A673 (cell line): ENCODE measurements around the gene TWSG1. TPM values are rescaled to one million over a fixed set of nuclear protein-coding genes. Genes with fewer than 3 reads are reported as not detected.

Source experiments
- BruUV-seq: library from RNA; stranded (reverse); fragments of 400-500 nt; replicated peaks from 2 replicates; lab custom pipeline; 2021; lab: Mats Ljungman, UMichigan
- CTCF ChIA-PET: fragments of 300-600 bp; sonication (Branson Sonifier 250); formaldehyde crosslinking; loops from one replicate; lab custom pipeline; 2022; ENCODE audit warnings: antibody characterized with exemption; lab: Charles Lee
- POLR2A ChIA-PET: fragments of 300-600 bp; sonication (Branson Sonifier 250); formaldehyde crosslinking; loops from one replicate; lab custom pipeline; 2022; ENCODE audit warnings: antibody characterized with exemption; ENCODE audit not compliant: low non-redundant PET; lab: Charles Lee
- DNase-seq: peaks from one replicate; pipeline ENCODE4 v3.0.0-alpha.2; 2015; ENCODE audit warnings: low spot score
- H3K27ac ChIP-seq: fragments of 200-600 bp; sonication (generic); 2 replicates; pipeline ENCODE4 v1.5.1; 2016; ENCODE audit warnings: mixed run types, low read depth, mild to moderate bottlenecking, mixed read lengths, antibody characterized with exemption, low read length; ENCODE audit not compliant: poor library complexity, severe bottlenecking
- H3K27me3 ChIP-seq: fragments of 200-600 bp; sonication (generic); replicated peaks from 2 replicates; pipeline ENCODE4 v1.6.1; 2017; ENCODE audit warnings: mixed run types, low read depth, mild to moderate bottlenecking, mixed read lengths, antibody characterized with exemption, low read length; ENCODE audit not compliant: insufficient read depth, poor library complexity
- H3K36me3 ChIP-seq: fragments of 200-600 bp; sonication (generic); 2 replicates; pipeline ENCODE4 v1.6.1; 2016; ENCODE audit warnings: mixed run types, mild to moderate bottlenecking, mixed read lengths, antibody characterized with exemption, low read length; ENCODE audit not compliant: insufficient read depth, poor library complexity, severe bottlenecking
- H3K4me1 ChIP-seq: fragments of 200-600 bp; sonication (generic); 2 replicates; pipeline ENCODE4 v1.6.1; 2017; ENCODE audit warnings: mixed run types, mild to moderate bottlenecking, mixed read lengths, antibody characterized with exemption, low read length; ENCODE audit not compliant: insufficient read depth, poor library complexity, severe bottlenecking
- H3K4me3 ChIP-seq: fragments of 200-600 bp; sonication (generic); 2 replicates; pipeline ENCODE4 v1.5.1; 2016; ENCODE audit warnings: low read depth, mixed run types, mild to moderate bottlenecking, mixed read lengths, low read length; ENCODE audit not compliant: poor library complexity, severe bottlenecking
- H3K9me3 ChIP-seq: fragments of 200-600 bp; sonication (generic); 2 replicates; pipeline ENCODE4 v1.6.1; 2016; ENCODE audit warnings: mixed run types, low read depth, mild to moderate bottlenecking, mixed read lengths, antibody characterized with exemption, low read length; ENCODE audit not compliant: poor library complexity, severe bottlenecking
- EZH2 ChIP-seq: fragments of 200-600 bp; sonication (generic); IDR thresholded peaks from 2 replicates; pipeline ENCODE4 v1.6.1; 2017; ENCODE audit warnings: borderline replicate concordance, low read depth, mild to moderate bottlenecking, mixed read lengths, antibody characterized with exemption, low read length; ENCODE audit not compliant: poor library complexity, severe bottlenecking
- intact Hi-C: fragments of 100-400 bp; cut with micrococcal nuclease; formaldehyde crosslinking; loops from one replicate; pipeline ENCODE4 v1.10.0; 2022; ENCODE audit not compliant: unreplicated experiment
- total RNA-seq: library from RNA; stranded (reverse); gene quantifications from 2 replicates; pipeline ENCODE4 v1.2.3, GENCODE V29; 2021
- TF ChIP-seq, protein P1 (sequence below): fragments of 300-800, 200-600 bp; sonication (generic); conservative IDR thresholded peaks from 2 replicates; pipeline ENCODE4 v1.5.1; 2017; ENCODE audit warnings: low read depth, mild to moderate bottlenecking, antibody characterized with exemption, low read length, moderate library complexity, mixed read lengths

Gene TWSG1
- total RNA-seq, 1 experiment from 2014 or later, result 34.9 TPM

- H3K4me1 ChIP-seq, result peaks cover 9% of the 10 kb centered on the region
- H3K4me3 ChIP-seq, result peak overlapping the region; percentile 87
- intact Hi-C loops, result loop anchor here (2.0 kb wide), 1 partner anchor 263 kb away; no protein-coding TSS in a partner anchor
- H3K36me3 ChIP-seq, result peaks cover 9% of the 10 kb centered on the region
- H3K27ac ChIP-seq, result peak overlapping the region; percentile 78
- no peaks in the 10 kb centered on the region for H3K27me3 ChIP-seq
- POLR2A ChIA-PET, result no interaction called here
- CTCF ChIA-PET, result no interaction called here
- BruUV-seq, result no TSS peak
- H3K9me3 ChIP-seq, result no peaks in the 10 kb centered on the region
- TF ChIP-seq, protein P1, sequence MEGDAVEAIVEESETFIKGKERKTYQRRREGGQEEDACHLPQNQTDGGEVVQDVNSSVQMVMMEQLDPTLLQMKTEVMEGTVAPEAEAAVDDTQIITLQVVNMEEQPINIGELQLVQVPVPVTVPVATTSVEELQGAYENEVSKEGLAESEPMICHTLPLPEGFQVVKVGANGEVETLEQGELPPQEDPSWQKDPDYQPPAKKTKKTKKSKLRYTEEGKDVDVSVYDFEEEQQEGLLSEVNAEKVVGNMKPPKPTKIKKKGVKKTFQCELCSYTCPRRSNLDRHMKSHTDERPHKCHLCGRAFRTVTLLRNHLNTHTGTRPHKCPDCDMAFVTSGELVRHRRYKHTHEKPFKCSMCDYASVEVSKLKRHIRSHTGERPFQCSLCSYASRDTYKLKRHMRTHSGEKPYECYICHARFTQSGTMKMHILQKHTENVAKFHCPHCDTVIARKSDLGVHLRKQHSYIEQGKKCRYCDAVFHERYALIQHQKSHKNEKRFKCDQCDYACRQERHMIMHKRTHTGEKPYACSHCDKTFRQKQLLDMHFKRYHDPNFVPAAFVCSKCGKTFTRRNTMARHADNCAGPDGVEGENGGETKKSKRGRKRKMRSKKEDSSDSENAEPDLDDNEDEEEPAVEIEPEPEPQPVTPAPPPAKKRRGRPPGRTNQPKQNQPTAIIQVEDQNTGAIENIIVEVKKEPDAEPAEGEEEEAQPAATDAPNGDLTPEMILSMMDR, result no peak
- TF ChIP-seq EZH2, result no peak
- DNase-seq, result no peak
Measured at GRCh38 chr18:9335697-9336045, 1.1 kb downstream of the TWSG1 start.

DNA sequence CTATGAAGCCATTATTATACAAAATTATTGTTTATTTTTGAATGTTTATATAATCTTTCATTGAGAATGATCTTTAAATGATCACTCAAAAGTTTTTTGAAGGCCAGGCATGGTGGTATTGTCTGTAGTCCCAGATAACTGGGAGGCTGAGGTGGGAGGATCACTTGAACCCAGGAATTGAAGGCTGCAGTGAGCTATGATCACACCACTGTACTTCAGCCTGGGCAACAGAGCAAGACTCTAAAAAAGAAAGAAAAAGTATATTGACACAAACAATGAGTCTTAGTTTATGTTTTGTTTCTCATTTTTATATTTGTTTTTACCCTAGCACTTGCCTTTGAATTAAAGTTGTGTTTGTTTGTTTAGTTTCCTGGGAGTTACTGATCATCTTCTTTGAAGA lies 2.3 kb downstream of the TWSG1 start:
- no peak for TF ChIP-seq EZH2
- TF ChIP-seq, protein P1, result no peak
- peaks cover 9% of the 10 kb centered on the region for H3K4me1 ChIP-seq
- CTCF ChIA-PET, result no interaction called here
- no peaks in the 10 kb centered on the region for H3K9me3 ChIP-seq
- no TSS peak for BruUV-seq
- intact Hi-C loops, result no loop called here
- H3K27me3 ChIP-seq, result no peaks in the 10 kb centered on the region
- peaks cover 13% of the 10 kb centered on the region for H3K36me3 ChIP-seq
- no peak overlapping the region for H3K4me3 ChIP-seq
- DNase-seq, result no peak
- no peak overlapping the region for H3K27ac ChIP-seq
- POLR2A ChIA-PET, result interaction anchor here (0.7 kb wide), 1 partner anchor 96 kb away, joined by 7 read pairs; no protein-coding TSS in a partner anchor

GRCh38 chr18:9337873-9338272 lies 3.3 kb downstream of the TWSG1 start:
- ChIA-PET CTCF (no interaction called here), POLR2A (no interaction called here)
- Histone ChIP-seq H3K4me3 (no peak overlapping the region), H3K27me3 (no peaks in the 10 kb centered on the region), H3K36me3 (peaks cover 13% of the 10 kb centered on the region), H3K27ac (no peak overlapping the region), H3K9me3 (no peaks in the 10 kb centered on the region), H3K4me1 (peaks cover 9% of the 10 kb centered on the region)
- no peak for TF ChIP-seq EZH2
- TF ChIP-seq, protein P1, result no peak
- BruUV-seq, result no TSS peak
- DNase-seq, result peak; percentile 24
- intact Hi-C loops, result no loop called here
